Endothelial cell of umbilical vein (primary cell): ENCODE measurements around the gene RALGPS1. TPM values are rescaled to one million over a fixed set of nuclear protein-coding genes. Genes with fewer than 3 reads are reported as not detected.

Source experiments
- BruUV-seq: library from RNA; stranded (reverse); fragments of 400-500 nt; replicated peaks from 2 replicates; lab custom pipeline; 2021; lab: Mats Ljungman, UMichigan
- CTCF ChIA-PET: fragments of 300-600, 350-600 bp; sonication (Branson Sonifier 250); formaldehyde crosslinking; loops from one replicate; lab custom pipeline; 2021; ENCODE audit warnings: antibody characterized with exemption, inconsistent platforms; lab: Charles Lee
- POLR2A ChIA-PET: fragments of 300-600, 350-600 bp; sonication (Branson Sonifier 250); formaldehyde crosslinking; loops from one replicate; lab custom pipeline; 2021; ENCODE audit warnings: antibody characterized with exemption, inconsistent platforms; lab: Charles Lee
- DNase-seq: peaks from one replicate; pipeline ENCODE4 v3.0.0-alpha.2; 2011; ENCODE audit warnings: low read depth, low spot score
- FAIRE-seq: peaks from 2 replicates; lab custom pipeline; 2011; peaks lifted over from hg19 to GRCh38; lab: Jason Lieb, UNC
- H2AFZ ChIP-seq: 2 replicates; pipeline ENCODE4 v1.6.0; 2012; ENCODE audit warnings: low read depth, low read length, control low read depth, inconsistent platforms
- H3K27ac ChIP-seq: 2 replicates; pipeline ENCODE4 v1.5.1; 2011; ENCODE audit warnings: low read depth, mild to moderate bottlenecking, control low read depth, low read length, moderate library complexity; ENCODE audit not compliant: insufficient read depth
- H3K27me3 ChIP-seq, 2 experiments: 2 replicates each; pipeline versions ENCODE4 v1.6.0 to v1.6.1; 2011; ENCODE audit warnings: low read length in 2 of 2, mixed read lengths in 1 of 2; ENCODE audit not compliant: control insufficient read depth in 2 of 2, insufficient read depth in 2 of 2
- H3K36me3 ChIP-seq, 2 experiments: 2 replicates in 1 of 2; 3 replicates in 1 of 2; pipeline ENCODE4 v1.5.1; 2011; ENCODE audit warnings: low read length in 2 of 2, mild to moderate bottlenecking in 1 of 2, moderate library complexity in 1 of 2; ENCODE audit not compliant: control insufficient read depth in 2 of 2, insufficient read depth in 2 of 2; ENCODE audit errors: extremely low read depth in 1 of 2
- H3K4me1 ChIP-seq: 3 replicates; pipeline ENCODE4 v1.5.1; 2011; ENCODE audit warnings: mild to moderate bottlenecking, low read length; ENCODE audit not compliant: control insufficient read depth, insufficient read depth; ENCODE audit errors: extremely low read depth
- H3K4me2 ChIP-seq: 2 replicates; pipeline ENCODE4 v1.6.1; 2011; ENCODE audit warnings: low read length, control low read depth, mixed read lengths; ENCODE audit not compliant: insufficient read depth
- H3K4me3 ChIP-seq, 3 experiments: fragments of 200-600 bp in 1 of 3; sonication (generic), shearing (Covaris generic) in 1 of 3; replicated peaks in 1 of 3; 2 replicates each; pipeline ENCODE4 v1.5.1; 2011 to 2016; ENCODE audit warnings: control low read depth in 3 of 3, low read length in 3 of 3, mild to moderate bottlenecking in 2 of 3, inconsistent platforms in 1 of 3, low read depth in 1 of 3, moderate library complexity in 1 of 3; ENCODE audit not compliant: insufficient read depth in 1 of 3
- H3K79me2 ChIP-seq: 2 replicates; pipeline ENCODE4 v1.6.0; 2012; ENCODE audit warnings: low read length, inconsistent platforms; ENCODE audit not compliant: control insufficient read depth, insufficient read depth
- H3K9ac ChIP-seq: replicated peaks from 2 replicates; pipeline ENCODE3; 2011; ENCODE audit warnings: low read length, control low read depth; ENCODE audit not compliant: insufficient read depth; ENCODE audit errors: extremely low read depth
- H3K9me1 ChIP-seq: replicated peaks from 3 replicates; pipeline ENCODE4 v1.6.0; 2011; ENCODE audit warnings: mild to moderate bottlenecking, low read length; ENCODE audit not compliant: control insufficient read depth, insufficient read depth; ENCODE audit errors: extremely low read depth
- H3K9me3 ChIP-seq: replicated peaks from 2 replicates; pipeline ENCODE4 v1.5.1; 2012; ENCODE audit warnings: low read length, inconsistent platforms; ENCODE audit not compliant: control insufficient read depth, insufficient read depth
- H4K20me1 ChIP-seq: replicated peaks from 2 replicates; pipeline ENCODE3; 2011; ENCODE audit warnings: mild to moderate bottlenecking, low read length; ENCODE audit not compliant: control insufficient read depth, insufficient read depth; ENCODE audit errors: extremely low read depth
- EZH2 ChIP-seq: IDR thresholded peaks from 2 replicates; pipeline ENCODE4 v1.6.1; 2012; ENCODE audit warnings: borderline replicate concordance, low read depth, mild to moderate bottlenecking, moderate library complexity, low read length, inconsistent platforms; ENCODE audit not compliant: severe bottlenecking
- GATA2 ChIP-seq: IDR thresholded peaks from 2 replicates; pipeline ENCODE4 v1.7.0; 2011; ENCODE audit warnings: low read depth, mild to moderate bottlenecking, moderate library complexity, mixed read lengths, low read length; ENCODE audit not compliant: insufficient read length, insufficient read depth
- JUN ChIP-seq: IDR thresholded peaks from 2 replicates; pipeline ENCODE4 v1.6.1; 2011; ENCODE audit warnings: borderline replicate concordance, low read depth; ENCODE audit not compliant: insufficient read length, insufficient read depth
- POLR2A ChIP-seq: IDR thresholded peaks from 2 replicates; pipeline ENCODE4 v1.6.1; 2012; ENCODE audit warnings: low read depth, mild to moderate bottlenecking, control low read depth, low read length
- dilution Hi-C: fragments of 300-500 bp; cut with MboI; formaldehyde crosslinking; loops from one replicate; pipeline ENCODE4 v1.15.0; 2019; ENCODE audit warnings: low sequenced_read_pairs; ENCODE audit not compliant: extremely low pct_ligation_motif_present
- intact Hi-C: fragments of 100-400 bp; cut with micrococcal nuclease; formaldehyde crosslinking; loops from one replicate; pipeline ENCODE4 v1.10.0; 2022
- polyA plus RNA-seq, 4 experiments: library from polyadenylated mRNA; depleted of rRNA in 3 of 4; stranded (reverse) in 3 of 4; unstranded in 1 of 4; fragments of >200 nt; gene quantifications; 2 replicates each; pipeline versions ENCODE4 v1.2.1 to v1.2.3, GENCODE V29; 2011 to 2012; ENCODE audit warnings: missing spikeins in 1 of 4
- total RNA-seq: library from RNA; stranded (reverse); gene quantifications from 2 replicates; pipeline ENCODE4 v1.2.3, GENCODE V29; 2021
- TF ChIP-seq, protein P1 (sequence below), 2 donors: IDR thresholded peaks; 1 replicate in 1 of 2; 2 replicates in 1 of 2; pipeline ENCODE4 v1.5.1; 2011; ENCODE audit warnings: low read length in 2 of 2, mild to moderate bottlenecking in 2 of 2, moderate library complexity in 2 of 2, control low read depth in 1 of 2, inconsistent platforms in 1 of 2, low read depth in 1 of 2; ENCODE audit not compliant: insufficient read depth in 1 of 2; ENCODE audit errors: extremely low read depth in 1 of 2

The RALGPS1 gene
- total and polyA plus RNA-seq, 2 donors (not counting 3 experiments of a cell fraction or from before 2014, with no cell fraction given), result 3.8 to 5.5 TPM

DNA sequence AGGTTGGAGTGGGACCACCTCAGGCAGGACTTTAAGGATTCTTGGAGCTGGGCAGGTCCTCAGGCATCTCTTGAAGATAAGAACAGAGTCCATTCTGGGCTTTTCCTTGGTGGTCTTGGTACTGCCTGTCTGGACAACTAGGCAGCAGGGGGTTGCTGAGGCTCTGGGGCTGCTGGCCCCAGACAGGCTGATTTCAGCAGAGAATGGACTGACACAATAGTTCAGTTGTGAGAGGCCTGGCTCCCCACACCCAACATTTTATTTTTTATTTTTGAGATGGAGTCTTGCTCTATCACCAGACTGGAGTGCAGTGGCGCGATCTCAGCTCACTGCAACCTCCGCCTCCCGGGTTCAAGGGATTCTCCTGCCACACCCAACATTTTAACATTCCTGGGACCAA lies 203.2 kb downstream of the RALGPS1 start:
- Histone ChIP-seq H3K4me3 (no peak overlapping the region), H3K27me3 (no peaks in the 10 kb centered on the region), H2AFZ (no peak overlapping the region), H3K36me3 (no peaks in the 10 kb centered on the region), H3K79me2 (peaks cover 3% of the 10 kb centered on the region), H3K4me2 (no peak overlapping the region), H3K4me1 (peaks cover 23% of the 10 kb centered on the region), H3K9me3 (no peaks in the 10 kb centered on the region), H4K20me1 (no peaks in the 10 kb centered on the region), H3K9me1 (no peaks in the 10 kb centered on the region), H3K9ac (no peak overlapping the region), H3K27ac (no peak overlapping the region)
- ChIA-PET POLR2A (no interaction called here), CTCF (no interaction called here)
- dilution Hi-C loops (no loop called here), intact Hi-C loops (no loop called here)
- DNase-seq, result no peak
- no TSS peak for BruUV-seq
- FAIRE-seq, result no peak
- TF ChIP-seq EZH2 (no peak), POLR2A (no peak), GATA2 (no peak), JUN (no peak)
- TF ChIP-seq, protein P1, sequence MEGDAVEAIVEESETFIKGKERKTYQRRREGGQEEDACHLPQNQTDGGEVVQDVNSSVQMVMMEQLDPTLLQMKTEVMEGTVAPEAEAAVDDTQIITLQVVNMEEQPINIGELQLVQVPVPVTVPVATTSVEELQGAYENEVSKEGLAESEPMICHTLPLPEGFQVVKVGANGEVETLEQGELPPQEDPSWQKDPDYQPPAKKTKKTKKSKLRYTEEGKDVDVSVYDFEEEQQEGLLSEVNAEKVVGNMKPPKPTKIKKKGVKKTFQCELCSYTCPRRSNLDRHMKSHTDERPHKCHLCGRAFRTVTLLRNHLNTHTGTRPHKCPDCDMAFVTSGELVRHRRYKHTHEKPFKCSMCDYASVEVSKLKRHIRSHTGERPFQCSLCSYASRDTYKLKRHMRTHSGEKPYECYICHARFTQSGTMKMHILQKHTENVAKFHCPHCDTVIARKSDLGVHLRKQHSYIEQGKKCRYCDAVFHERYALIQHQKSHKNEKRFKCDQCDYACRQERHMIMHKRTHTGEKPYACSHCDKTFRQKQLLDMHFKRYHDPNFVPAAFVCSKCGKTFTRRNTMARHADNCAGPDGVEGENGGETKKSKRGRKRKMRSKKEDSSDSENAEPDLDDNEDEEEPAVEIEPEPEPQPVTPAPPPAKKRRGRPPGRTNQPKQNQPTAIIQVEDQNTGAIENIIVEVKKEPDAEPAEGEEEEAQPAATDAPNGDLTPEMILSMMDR (IDR thresholded peaks at IDR 0.05; ENCODE audit: extremely low read depth in 1 of 2, insufficient read depth in 1 of 2, low read depth in 1 of 2, low read length in 2 of 2), result no peak
